Activated CD4-positive, alpha-beta T cell treated with anti-CD3 and anti-CD28 coated beads, Interleukin-2, amount 50 U/mL, for 16 hours (primary cell): ENCODE results near the gene CASZ1.

ENCODE experiments used
- DNase-seq: peaks from one replicate; pipeline ENCODE4 v3.0.0-alpha.2; 2020

The CASZ1 gene

GRCh38 chr1:10650556-10651388 lies 145.7 kb downstream of the CASZ1 start:
- no peak for DNase-seq

GRCh38 chr1:10649517-10650201 lies 146.8 kb downstream of the CASZ1 start:
- no peak for DNase-seq

GRCh38 chr1:10648689-10649516 lies 147.5 kb downstream of the CASZ1 start:
- no peak for DNase-seq

- DNase-seq: no peak
Measured at GRCh38 chr1:10647414-10648170, 148.9 kb downstream of the CASZ1 start.

GRCh38 chr1:10646347-10646861 lies 150.0 kb downstream of the CASZ1 start:
- peak; percentile 9 for DNase-seq

- no peak for DNase-seq
Measured at GRCh38 chr1:10644307-10645128, 151.9 kb downstream of the CASZ1 start.

- DNase-seq: no peak
Measured at GRCh38 chr1:10643607-10644306, 152.7 kb downstream of the CASZ1 start.

- DNase-seq: no peak
Measured at GRCh38 chr1:10642403-10643080, 153.9 kb downstream of the CASZ1 start.

- DNase-seq: no peak
Measured at GRCh38 chr1:10641976-10642375, 154.5 kb downstream of the CASZ1 start.

GRCh38 chr1:10640843-10641553 lies 155.4 kb downstream of the CASZ1 start:
- DNase-seq: no peak

GRCh38 chr1:10639775-10640578 lies 156.5 kb downstream of the CASZ1 start:
- DNase-seq: no peak

GRCh38 chr1:10639011-10639774 lies 157.3 kb downstream of the CASZ1 start:
- no peak for DNase-seq

- DNase-seq: no peak
Measured at GRCh38 chr1:10638559-10639005, 157.9 kb downstream of the CASZ1 start.

GRCh38 chr1:10637834-10638558 lies 158.4 kb downstream of the CASZ1 start:
- no peak for DNase-seq

- DNase-seq: no peak
Measured at GRCh38 chr1:10637400-10637799, 159.0 kb downstream of the CASZ1 start.

- no peak for DNase-seq
Measured at GRCh38 chr1:10635992-10636391, 160.5 kb downstream of the CASZ1 start.
